A549 (cell line): Measurements from ENCODE around the gene KCTD6. TPM values are rescaled to one million over a fixed set of nuclear protein-coding genes. Genes with fewer than 3 reads are reported as not detected.

ENCODE experiments used
- polyA plus RNA-seq, 4 experiments: library from polyadenylated mRNA; depleted of rRNA in 3 of 4; stranded (reverse); fragments of >200 nt; fragmentation: RNase III in 1 of 4; extraction: RNeasy Plus Mini Kit Qiagen cat#74134 plus additional on column Dnase treatment in 1 of 4; gene quantifications; 2 replicates in 3 of 4; 3 replicates in 1 of 4; pipeline ENCODE4 v1.2.3, GENCODE V29; 2011 to 2017
- TF ChIP-seq, protein P1 (sequence below): fragments of 250-450 bp; sonication (Bioruptor Pico); IDR thresholded peaks from 2 replicates; pipeline ENCODE4 v1.5.0; 2021; ENCODE audit warnings: mild to moderate bottlenecking, moderate library complexity, borderline replicate concordance

KCTD6 gene
- polyA plus RNA-seq, 2 of the 4 experiments (the other 2 are of a cell fraction), result 8.1 to 24.4 TPM

DNA sequence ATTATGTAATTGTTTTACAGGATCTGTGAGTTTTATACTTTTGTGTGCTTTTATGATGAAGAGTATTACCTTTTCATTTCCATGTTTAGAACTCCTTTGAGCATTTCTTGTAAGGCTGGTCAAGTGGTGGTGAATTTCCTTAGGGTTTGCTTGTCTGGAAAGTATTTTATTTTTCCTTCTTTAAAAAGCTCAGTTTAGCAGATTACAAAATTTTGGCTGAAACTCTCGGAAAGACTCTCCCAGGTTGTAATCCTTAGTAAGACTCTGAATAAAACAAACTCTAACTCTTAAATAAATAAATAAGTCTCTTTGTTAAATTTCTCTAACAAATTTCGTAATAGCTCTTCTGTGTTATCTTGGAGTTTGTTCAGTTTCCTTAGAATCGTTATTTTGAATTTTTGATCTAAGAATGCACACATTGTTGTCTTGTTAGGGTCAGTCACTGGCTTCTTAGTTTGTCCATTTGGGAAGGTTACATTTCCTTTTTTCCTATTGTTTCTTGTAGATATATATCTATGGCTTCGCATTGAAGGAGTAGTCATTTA, 59.8 kb downstream of the KCTD6 start (continued):
- TF ChIP-seq, protein P1, sequence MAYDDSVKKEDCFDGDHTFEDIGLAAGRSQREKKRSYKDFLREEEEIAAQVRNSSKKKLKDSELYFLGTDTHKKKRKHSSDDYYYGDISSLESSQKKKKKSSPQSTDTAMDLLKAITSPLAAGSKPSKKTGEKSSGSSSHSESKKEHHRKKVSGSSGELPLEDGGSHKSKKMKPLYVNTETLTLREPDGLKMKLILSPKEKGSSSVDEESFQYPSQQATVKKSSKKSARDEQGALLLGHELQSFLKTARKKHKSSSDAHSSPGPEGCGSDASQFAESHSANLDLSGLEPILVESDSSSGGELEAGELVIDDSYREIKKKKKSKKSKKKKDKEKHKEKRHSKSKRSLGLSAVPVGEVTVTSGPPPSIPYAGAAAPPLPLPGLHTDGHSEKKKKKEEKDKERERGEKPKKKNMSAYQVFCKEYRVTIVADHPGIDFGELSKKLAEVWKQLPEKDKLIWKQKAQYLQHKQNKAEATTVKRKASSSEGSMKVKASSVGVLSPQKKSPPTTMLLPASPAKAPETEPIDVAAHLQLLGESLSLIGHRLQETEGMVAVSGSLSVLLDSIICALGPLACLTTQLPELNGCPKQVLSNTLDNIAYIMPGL (CRISPR knock-in tag), result no peak

Other genes starting within 250 kb of the KCTD6 start
- 14.1 and 21.5 TPM in 2 replicates for gene RPP14, start 185.9 kb upstream of the KCTD6 start, polyA plus RNA-seq (2011; rRNA removed)
- 12.8 to 15.6 TPM (median 13.2 TPM) in 3 replicates for gene RPP14, start 185.9 kb upstream of the KCTD6 start, polyA plus RNA-seq (2017; fragmentation: RNase III; extraction: RNeasy Plus Mini Kit Qiagen cat#74134 plus additional on column Dnase treatment)
- 7.8 and 8.4 TPM in 2 replicates for gene HTD2, start 185.6 kb upstream of the KCTD6 start, polyA plus RNA-seq (2011; rRNA removed)
- gene HTD2, start 185.6 kb upstream of the KCTD6 start, polyA plus RNA-seq (2017; fragmentation: RNase III; extraction: RNeasy Plus Mini Kit Qiagen cat#74134 plus additional on column Dnase treatment), result 3.9 to 4.9 TPM (median 4.6 TPM) in 3 replicates
- 10.4 and 10.5 TPM in 2 replicates for gene PXK, start 159.2 kb upstream of the KCTD6 start, polyA plus RNA-seq (2011; rRNA removed)
- 4.1 to 4.6 TPM (median 4.4 TPM) in 3 replicates for gene PXK, start 159.2 kb upstream of the KCTD6 start, polyA plus RNA-seq (2017; fragmentation: RNase III; extraction: RNeasy Plus Mini Kit Qiagen cat#74134 plus additional on column Dnase treatment)
- 97.7 and 113 TPM in 2 replicates for gene PDHB, start 58.3 kb upstream of the KCTD6 start, polyA plus RNA-seq (2011; rRNA removed)
- gene PDHB, start 58.3 kb upstream of the KCTD6 start, polyA plus RNA-seq (2017; fragmentation: RNase III; extraction: RNeasy Plus Mini Kit Qiagen cat#74134 plus additional on column Dnase treatment), result 76.9 to 83.4 TPM (median 82.0 TPM) in 3 replicates
- gene ACOX2, start 45.1 kb downstream of the KCTD6 start, polyA plus RNA-seq (2011; rRNA removed), result 23.2 and 35.2 TPM in 2 replicates
- gene ACOX2, start 45.1 kb downstream of the KCTD6 start, polyA plus RNA-seq (2017; fragmentation: RNase III; extraction: RNeasy Plus Mini Kit Qiagen cat#74134 plus additional on column Dnase treatment), result 3.7 to 4.9 TPM (median 4.8 TPM) in 3 replicates
- gene FAM107A, start 85.3 kb downstream of the KCTD6 start, polyA plus RNA-seq (2011; rRNA removed), result 0.03 and 0.04 TPM in 2 replicates
- gene FAM107A, start 85.3 kb downstream of the KCTD6 start, polyA plus RNA-seq (2017; fragmentation: RNase III; extraction: RNeasy Plus Mini Kit Qiagen cat#74134 plus additional on column Dnase treatment), result not detected in 3 replicates
- not detected in 2 replicates for gene FAM3D, start 174.7 kb downstream of the KCTD6 start, polyA plus RNA-seq (2011; rRNA removed)
- gene FAM3D, start 174.7 kb downstream of the KCTD6 start, polyA plus RNA-seq (2017; fragmentation: RNase III; extraction: RNeasy Plus Mini Kit Qiagen cat#74134 plus additional on column Dnase treatment), result not detected in 3 replicates